Stomach smooth muscle (tissue), 2 donors: ENCODE data around the gene GAPT.

Source experiments
- H3K27ac ChIP-seq: one replicate; pipeline ENCODE4 v1.7.0; 2013; ENCODE audit warnings: mild to moderate bottlenecking, low read length, inconsistent platforms
- H3K27me3 ChIP-seq, 2 donors: one replicate each; pipeline ENCODE4 v1.7.0; 2013; ENCODE audit warnings: low read length in 2 of 2; ENCODE audit not compliant: insufficient read depth in 2 of 2, control insufficient read depth in 1 of 2
- H3K36me3 ChIP-seq, 2 donors: one replicate each; pipeline ENCODE4 v1.7.0; 2013; ENCODE audit warnings: low read length in 2 of 2; ENCODE audit not compliant: control insufficient read depth in 2 of 2, insufficient read depth in 2 of 2
- H3K4me1 ChIP-seq: one replicate; pipeline ENCODE4 v1.7.0; 2013; ENCODE audit warnings: low read length; ENCODE audit not compliant: control insufficient read depth, insufficient read depth
- H3K4me3 ChIP-seq, 2 donors: one replicate each; pipeline ENCODE4 v1.7.0; 2013; ENCODE audit warnings: low read length in 2 of 2
- H3K9ac ChIP-seq, 2 donors: one replicate each; pipeline ENCODE4 v1.7.0; 2013; ENCODE audit warnings: low read length in 2 of 2, mild to moderate bottlenecking in 1 of 2
- H3K9me3 ChIP-seq, 2 donors: one replicate each; pipeline ENCODE4 v1.7.0; 2013; ENCODE audit warnings: low read length in 2 of 2; ENCODE audit not compliant: control insufficient read depth in 2 of 2
- donor health status: healthy.
- donor health status: Pancreatic carcinoma.

GAPT gene

DNA sequence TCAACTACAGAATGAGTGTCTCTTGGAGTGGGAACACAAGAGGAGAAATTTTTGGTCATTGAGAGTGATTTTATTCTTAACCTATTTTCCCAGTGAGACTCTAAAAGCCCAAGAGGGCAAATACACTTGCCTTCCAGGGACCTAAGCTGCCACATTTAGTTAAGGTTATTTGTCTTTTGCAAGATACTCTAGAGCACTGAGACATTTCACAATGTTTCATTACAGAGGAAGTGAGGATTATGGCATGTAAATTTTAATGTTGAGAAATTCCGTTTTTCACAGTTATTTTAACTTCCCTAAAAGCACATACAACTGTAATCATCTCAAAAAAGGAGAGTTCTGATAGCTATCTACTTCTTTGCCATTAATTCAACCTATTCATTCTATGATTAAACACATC is 53.0 kb downstream of the GAPT start:
- Histone ChIP-seq H3K9ac (no peak overlapping the region), H3K36me3 (no peaks in the 10 kb centered on the region), H3K4me1 (no peaks in the 10 kb centered on the region), H3K9me3 (no peaks in the 10 kb centered on the region), H3K4me3 (no peak overlapping the region), H3K27me3 (no peaks in the 10 kb centered on the region), H3K27ac (no peak overlapping the region)

DNA sequence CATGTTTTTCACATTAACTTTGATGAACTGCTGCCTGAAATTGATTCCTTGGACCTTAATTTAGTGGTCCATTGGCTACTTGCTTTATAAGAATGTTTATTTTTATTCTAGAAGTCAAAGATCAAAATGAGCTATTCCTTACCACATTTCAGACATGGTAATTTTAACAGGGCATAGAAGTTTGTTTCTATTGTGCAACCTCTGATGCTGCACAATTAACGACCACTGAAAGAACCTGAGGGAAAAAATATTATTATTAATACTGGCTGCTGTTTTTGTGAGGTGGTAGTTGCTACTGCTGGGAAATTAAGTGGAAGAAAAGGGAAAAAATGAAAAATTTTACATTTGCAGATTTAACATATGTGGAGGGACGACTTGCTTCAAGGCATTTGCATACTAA is 53.7 kb downstream of the GAPT start:
- Histone ChIP-seq H3K9me3 (no peaks in the 10 kb centered on the region), H3K4me1 (no peaks in the 10 kb centered on the region), H3K36me3 (no peaks in the 10 kb centered on the region), H3K27ac (no peak overlapping the region), H3K27me3 (no peaks in the 10 kb centered on the region), H3K9ac (no peak overlapping the region), H3K4me3 (no peak overlapping the region)

- no peak overlapping the region for H3K27ac ChIP-seq
These were observed 54.7 kb downstream of the GAPT start for GRCh38 chr5:58545912-58546311.

More at GRCh38 chr5:58545912-58546311, 54.7 kb downstream of the GAPT start:
- Histone ChIP-seq H3K4me1 (no peaks in the 10 kb centered on the region), H3K9me3 (no peaks in the 10 kb centered on the region), H3K9ac (no peak overlapping the region), H3K27me3 (no peaks in the 10 kb centered on the region), H3K36me3 (no peaks in the 10 kb centered on the region), H3K4me3 (no peak overlapping the region)
